OCI-LY7 (cell line): ENCODE measurements around the gene ADCY3.

Experiments
- CTCF ChIP-seq: fragments of 200-600 bp; sonication (generic); conservative IDR thresholded peaks from 2 replicates; pipeline ENCODE4 v1.5.1; 2014; ENCODE audit warnings: mild to moderate bottlenecking, antibody characterized with exemption, low read length, moderate library complexity, mixed read lengths
- EZH2phosphoT487 ChIP-seq: fragments of 200-600 bp; sonication (generic); IDR thresholded peaks from 2 replicates; pipeline ENCODE4 v1.6.1; 2018; ENCODE audit warnings: low read depth, borderline replicate concordance, mild to moderate bottlenecking, mixed run types, antibody characterized with exemption, low read length, moderate library complexity, mixed read lengths

- no peak for TF ChIP-seq CTCF
- no peak for TF ChIP-seq EZH2phosphoT487
Observed at GRCh38 chr2:24771764-24772586, 148.1 kb downstream of the ADCY3 start.
